GM19351 (cell line): ENCODE measurements around the gene RGL1.

Source experiments
- ATAC-seq: cut with Tn5 transposase; IDR thresholded peaks from one replicate; pipeline ENCODE4 v1.9.1; 2021; ENCODE audit warnings: mild to moderate bottlenecking, moderate library complexity; ENCODE audit not compliant: unreplicated experiment

Gene RGL1

GRCh38 chr1:183859119-183859518 is 54.2 kb downstream of the RGL1 start:
- ATAC-seq, result no peak

DNA sequence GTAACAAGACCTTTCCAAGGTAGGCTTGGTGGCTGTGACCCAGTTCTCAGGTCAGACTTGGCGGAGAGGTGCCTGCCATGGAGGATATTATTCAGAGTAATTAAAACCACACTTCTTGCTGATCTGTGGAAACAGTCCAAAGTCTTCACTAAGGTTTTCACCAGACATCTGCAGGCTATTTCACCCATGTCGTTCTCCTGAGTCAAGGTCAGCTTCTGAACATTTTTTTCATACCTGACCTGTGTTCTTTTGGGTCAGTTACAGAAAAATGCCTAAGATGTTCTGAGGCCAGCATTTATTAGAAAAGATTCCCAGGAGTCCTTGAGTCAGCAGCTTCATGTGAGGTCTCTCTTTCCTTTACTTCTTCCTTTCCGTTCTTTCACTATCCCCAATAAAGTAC is 54.9 kb downstream of the RGL1 start:
- no peak for ATAC-seq

GRCh38 chr1:183862967-183863366 is 58.0 kb downstream of the RGL1 start:
- ATAC-seq, result no peak

- no peak for ATAC-seq
Measured at GRCh38 chr1:183863852-183864251, 58.9 kb downstream of the RGL1 start.

DNA sequence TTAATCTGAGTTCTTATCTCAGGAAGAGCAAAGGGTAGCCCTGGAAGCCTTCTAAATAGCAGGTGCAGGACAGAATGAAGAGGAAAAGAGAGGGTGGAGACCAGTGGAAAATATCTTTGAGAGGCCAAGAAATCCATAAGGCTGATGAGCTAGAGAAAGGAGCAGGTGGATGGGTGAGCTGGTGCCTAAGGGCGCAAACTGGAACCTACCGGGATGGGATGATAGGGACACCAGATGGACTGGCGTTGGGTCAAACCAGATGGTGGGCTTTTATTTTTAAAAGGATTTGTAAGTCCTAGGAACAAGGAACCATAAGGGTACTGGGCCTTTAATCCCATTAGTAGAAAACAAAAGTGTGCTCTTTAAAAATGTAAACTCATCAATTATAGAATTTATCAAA is 59.7 kb downstream of the RGL1 start:
- ATAC-seq, result no peak

GRCh38 chr1:183869230-183869629 is 64.3 kb downstream of the RGL1 start:
- no peak for ATAC-seq

GRCh38 chr1:183869664-183870063 is 64.7 kb downstream of the RGL1 start:
- no peak for ATAC-seq

- no peak for ATAC-seq
Measured at GRCh38 chr1:183870351-183871077, 65.6 kb downstream of the RGL1 start.

DNA sequence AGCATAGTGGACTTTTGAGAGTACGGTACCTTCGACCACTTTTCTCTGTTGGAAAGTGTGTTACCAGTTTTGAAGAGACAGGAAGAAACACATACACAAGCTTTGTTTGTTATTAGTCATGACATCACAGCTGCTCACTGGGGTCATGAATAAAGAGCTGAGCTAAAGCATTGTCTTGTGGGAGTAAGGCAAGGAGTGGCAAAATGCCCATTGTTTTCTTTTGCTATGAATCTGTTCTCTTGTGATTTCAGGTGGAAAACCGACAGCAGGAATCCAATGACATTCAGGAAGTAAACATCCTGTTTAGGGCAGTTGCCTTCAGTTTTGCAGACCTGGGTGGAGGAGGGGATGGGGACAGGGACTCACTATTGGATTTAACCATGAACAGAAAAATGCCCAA is 66.2 kb downstream of the RGL1 start:
- ATAC-seq, result no peak

- no peak for ATAC-seq
Measured at GRCh38 chr1:183871601-183872000, 66.7 kb downstream of the RGL1 start.

DNA sequence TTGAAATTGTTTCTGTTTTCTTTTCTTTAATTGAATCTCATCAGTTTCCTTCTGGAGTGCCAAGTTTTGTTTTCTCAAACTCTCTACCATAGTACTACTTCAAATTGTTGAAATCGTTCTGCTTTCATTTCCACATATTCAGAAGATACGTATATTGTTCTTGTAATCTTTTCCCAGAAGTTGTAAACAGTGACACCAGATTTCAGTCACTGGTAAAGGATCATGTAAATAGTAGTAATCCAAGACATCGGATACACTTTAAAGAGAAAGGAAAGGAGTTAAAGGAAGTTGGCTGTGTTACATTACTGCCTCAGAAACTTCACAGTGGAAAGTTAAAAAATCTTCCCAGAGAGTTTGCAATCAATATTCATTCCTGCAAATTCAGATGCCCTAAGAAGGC is 67.5 kb downstream of the RGL1 start:
- no peak for ATAC-seq

GRCh38 chr1:183873642-183874041 is 68.7 kb downstream of the RGL1 start:
- ATAC-seq, result no peak

- no peak for ATAC-seq
Measured at GRCh38 chr1:183876309-183876708, 71.4 kb downstream of the RGL1 start.

GRCh38 chr1:183877053-183877720 is 72.3 kb downstream of the RGL1 start:
- no peak for ATAC-seq

DNA sequence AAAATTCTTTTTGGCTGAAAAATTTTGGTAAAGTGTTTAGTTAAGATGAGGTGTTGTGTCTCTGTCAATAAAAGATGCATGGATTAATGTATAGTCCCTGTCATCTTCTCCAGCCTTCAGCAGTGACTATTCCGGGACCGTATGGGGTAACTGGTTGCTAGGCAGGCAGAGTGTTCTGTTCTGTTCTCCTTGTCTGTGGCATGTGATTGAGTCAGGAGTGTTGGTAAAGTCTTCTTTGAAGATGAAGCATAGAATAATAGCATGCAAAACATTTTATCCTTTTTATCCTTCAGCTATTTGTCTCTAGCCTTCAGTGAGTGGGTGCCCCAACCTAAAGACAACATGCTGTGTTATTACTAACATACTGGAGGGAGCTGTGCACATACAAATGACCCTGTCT is 74.6 kb downstream of the RGL1 start:
- ATAC-seq, result no peak

GRCh38 chr1:183879966-183880365 is 75.0 kb downstream of the RGL1 start:
- ATAC-seq, result no peak

DNA sequence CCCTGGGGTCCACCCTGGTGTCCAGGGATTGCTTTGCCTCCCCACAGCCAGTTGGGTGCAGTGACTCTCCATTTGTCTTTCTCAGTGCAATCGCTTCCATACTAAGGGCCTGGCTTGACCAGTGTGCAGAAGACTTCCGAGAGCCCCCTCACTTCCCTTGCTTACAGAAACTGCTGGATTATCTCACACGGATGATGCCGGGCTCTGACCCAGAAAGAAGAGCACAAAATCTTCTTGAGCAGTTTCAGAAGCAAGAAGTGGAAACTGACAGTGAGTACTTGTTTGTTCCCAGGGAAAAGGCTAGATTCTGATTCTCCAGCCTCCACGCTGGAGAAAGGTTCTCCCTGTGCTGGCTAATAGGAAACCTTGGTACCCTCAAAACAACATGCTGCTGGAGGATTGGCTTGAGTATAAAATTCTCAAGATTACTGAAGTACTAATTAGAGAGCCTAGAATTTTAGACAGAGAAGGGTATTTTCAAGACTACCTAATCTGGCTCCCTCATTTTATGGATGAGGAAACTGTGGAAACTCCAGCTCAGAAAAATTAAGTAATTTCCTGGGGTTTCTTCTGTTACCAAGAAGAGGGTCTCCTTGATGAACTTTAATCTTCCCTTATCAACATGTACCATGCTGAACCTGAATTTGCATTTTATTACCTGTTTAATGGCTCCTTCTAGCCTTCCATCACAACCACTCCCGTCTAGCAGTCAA is 75.8 kb downstream of the RGL1 start:
- ATAC-seq, result no peak

DNA sequence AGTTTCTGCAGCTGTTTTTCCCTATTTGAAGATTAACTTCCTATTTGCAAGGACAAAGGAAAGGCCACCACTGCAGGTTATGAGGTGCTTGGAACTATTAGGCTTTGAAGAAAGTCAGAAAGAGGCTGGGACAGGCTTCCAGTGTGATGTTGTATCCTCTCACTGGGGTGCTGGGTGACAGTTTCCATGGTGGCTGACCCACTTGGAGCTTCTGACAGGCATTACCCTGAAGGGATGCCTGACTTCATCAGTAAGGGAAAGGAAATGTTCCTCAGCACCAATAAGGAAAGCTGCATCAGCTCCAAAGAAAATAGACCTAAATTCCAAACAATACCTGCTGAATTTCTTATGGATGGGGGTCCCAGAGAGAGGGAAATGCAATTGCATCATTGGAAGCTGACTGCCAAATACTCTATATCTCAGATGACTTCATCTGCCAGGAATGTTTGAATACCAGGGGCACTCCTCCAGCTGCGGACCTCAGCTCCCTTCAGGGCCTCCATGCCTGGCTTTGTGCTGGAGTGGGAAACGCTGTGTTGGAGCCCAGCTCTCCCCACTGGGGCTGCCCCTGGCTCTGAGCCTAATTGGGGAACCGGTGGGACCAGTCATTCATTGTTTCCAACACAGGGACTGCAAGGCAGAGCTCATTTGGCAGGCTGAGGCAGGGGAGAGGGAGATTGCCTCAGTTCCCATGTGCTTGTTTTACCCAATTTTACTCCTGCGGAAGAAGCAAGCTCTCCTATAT is 76.6 kb downstream of the RGL1 start:
- no peak for ATAC-seq

GRCh38 chr1:183882335-183883167 is 77.6 kb downstream of the RGL1 start:
- no peak for ATAC-seq

- ATAC-seq, result no peak
Measured at GRCh38 chr1:183883623-183884022, 78.7 kb downstream of the RGL1 start.
